Natural killer cell (primary cell): Measurements from ENCODE around the gene ZNF365. TPM values are rescaled to one million over a fixed set of nuclear protein-coding genes. Genes with fewer than 3 reads are reported as not detected.
"Not testable (repeated sequence)": the region's sequence is repeated elsewhere in the genome, so short reads cannot be mapped to it uniquely, and the experiment has no call there.

ENCODE experiments used
- ATAC-seq, 3 donors: fragments of 150-1000 bp in 2 of 3; fragments of 200-7000 bp in 1 of 3; cut with Tn5 transposase; 1 replicate in 1 of 3; 2 replicates in 2 of 3; pipeline ENCODE4 v1.10.0; 2021; ENCODE audit warnings: mild to moderate bottlenecking in 2 of 3, moderate library complexity in 2 of 3
- DNase-seq, 2 donors: peaks; one replicate each; pipeline versions ENCODE4 v3.0.0 to v3.0.0-alpha.2; 2013 to 2021; ENCODE audit warnings: mixed read lengths in 1 of 2
- H3K27ac ChIP-seq: one replicate; pipeline ENCODE4 v1.5.1; 2013; ENCODE audit warnings: mild to moderate bottlenecking, low read length
- H3K27me3 ChIP-seq: one replicate; pipeline ENCODE4 v1.6.1; 2013; ENCODE audit warnings: low read length; ENCODE audit not compliant: control insufficient read depth, insufficient read depth
- H3K36me3 ChIP-seq: one replicate; pipeline ENCODE4 v1.6.1; 2013; ENCODE audit warnings: low read length; ENCODE audit not compliant: control insufficient read depth, insufficient read depth
- H3K4me1 ChIP-seq: one replicate; pipeline ENCODE4 v1.6.1; 2013; ENCODE audit warnings: low read length; ENCODE audit not compliant: control insufficient read depth, insufficient read depth
- H3K4me3 ChIP-seq: one replicate; pipeline ENCODE4 v1.5.1; 2013; ENCODE audit warnings: low read length
- H3K9me3 ChIP-seq: one replicate; pipeline ENCODE4 v1.6.1; 2013; ENCODE audit warnings: low read length; ENCODE audit not compliant: control insufficient read depth, insufficient read depth
- H3K27ac Mint-ChIP-seq, 2 donors: one replicate each; pipeline ENCODE4 v1.8.0; 2022; ENCODE audit warnings: mild to moderate bottlenecking in 2 of 2, mixed read lengths in 2 of 2, moderate library complexity in 1 of 2
- H3K27me3 Mint-ChIP-seq, 2 donors: one replicate each; pipeline ENCODE4 v1.8.0; 2022; ENCODE audit warnings: low read depth in 2 of 2, mixed read lengths in 2 of 2
- H3K36me3 Mint-ChIP-seq: one replicate; pipeline ENCODE4 v1.8.0; 2022; ENCODE audit warnings: mixed read lengths
- H3K4me1 Mint-ChIP-seq, 2 donors: one replicate each; pipeline ENCODE4 v1.8.0; 2022; ENCODE audit warnings: mixed read lengths in 2 of 2
- H3K4me3 Mint-ChIP-seq: one replicate; pipeline ENCODE4 v1.8.0; 2022; ENCODE audit warnings: mild to moderate bottlenecking, moderate library complexity, mixed read lengths
- H3K9me3 Mint-ChIP-seq, 2 donors: one replicate each; pipeline ENCODE4 v1.8.0; 2022; ENCODE audit warnings: mixed read lengths in 2 of 2
- CTCF ChIP-seq: fragments of 200-600 bp; IDR thresholded peaks from one replicate; pipeline ENCODE4 v1.8.0; 2022; ENCODE audit warnings: antibody characterized with exemption
- WGBS: methylation state at CpG from one replicate; pipeline ENCODE4 v1.1.7; 2013; ENCODE audit warnings: missing lambda C conversion rate; ENCODE audit not compliant: insufficient coverage; 5-methylcytosine and 5-hydroxymethylcytosine counted together
- intact Hi-C: fragments of 100-400 bp; cut with micrococcal nuclease; formaldehyde crosslinking; loops from one replicate; pipeline ENCODE4 v1.14.2; 2022
- total RNA-seq, 4 donors: library from RNA; stranded (reverse); fragments of 120-200 nt in 1 of 4; gene quantifications; one replicate each; pipeline versions ENCODE4 v1.2.3 to v1.2.4, GENCODE V29; 2013 to 2022

The ZNF365 gene
- total RNA-seq, 3 donors from 2014 or later (not counting 1 experiment from before 2014, with no cell fraction given), result 4.0 to 8.0 (median 4.5) TPM

GRCh38 chr10:62410934-62411333, 36.8 kb downstream of the ZNF365 start:
- WGBS, result 100% methylated on average over 1 of the region's 1 CpG
- H3K27ac ChIP-seq, H3K27me3 ChIP-seq, H3K4me1 ChIP-seq, intact Hi-C loops, H3K4me3 ChIP-seq, H3K9me3 ChIP-seq, DNase-seq, ATAC-seq, H3K4me3 Mint-ChIP-seq, H3K27ac Mint-ChIP-seq, H3K36me3 ChIP-seq: not testable (repeated sequence)
- Mint-ChIP-seq H3K27me3 (peaks cover 21 to 47% of the 10 kb centered on the region in 2 donors), H3K36me3 (peaks cover 44% of the 10 kb centered on the region), H3K9me3 (peaks cover 5 to 15% of the 10 kb centered on the region in 2 donors), H3K4me1 (peaks cover 0 to 12% of the 10 kb centered on the region in 2 donors)

GRCh38 chr10:62413048-62413447, 38.9 kb downstream of the ZNF365 start:
- intact Hi-C loops, result no loop called here
- Mint-ChIP-seq H3K27me3 (peaks cover 26 to 61% of the 10 kb centered on the region in 2 donors), H3K9me3 (peaks cover 4 to 11% of the 10 kb centered on the region in 2 donors), H3K27ac (no peak overlapping the region), H3K4me1 (peaks cover 0 to 5% of the 10 kb centered on the region in 2 donors), H3K4me3 (no peak overlapping the region), H3K36me3 (peaks cover 35% of the 10 kb centered on the region)
- TF ChIP-seq CTCF, result no peak
- 82% methylated on average over 5 of the region's 5 CpGs for WGBS
- Histone ChIP-seq H3K36me3 (no peaks in the 10 kb centered on the region), H3K27ac (no peak overlapping the region), H3K9me3 (no peaks in the 10 kb centered on the region), H3K4me1 (no peaks in the 10 kb centered on the region), H3K27me3 (peaks cover 18% of the 10 kb centered on the region), H3K4me3 (no peak overlapping the region)
- ATAC-seq (no peak), DNase-seq (no peak)

GRCh38 chr10:62413652-62414051, 39.5 kb downstream of the ZNF365 start:
- H3K27ac ChIP-seq, result no peak overlapping the region
- H3K4me3 Mint-ChIP-seq, result no peak overlapping the region
- H3K36me3 Mint-ChIP-seq, result peaks cover 29% of the 10 kb centered on the region
- H3K9me3 Mint-ChIP-seq, result peaks cover 4 to 11% of the 10 kb centered on the region in 2 donors
- intact Hi-C loops, result loop anchor here (1.0 kb wide), 1 partner anchor 149 kb away; no protein-coding TSS in a partner anchor
- no peaks in the 10 kb centered on the region for H3K4me1 ChIP-seq
- H3K27me3 Mint-ChIP-seq, result peaks cover 26 to 57% of the 10 kb centered on the region in 2 donors
- WGBS, result 83% methylated on average over 2 of the region's 2 CpGs
- ATAC-seq (no peak), DNase-seq (no peak)
- no peaks in the 10 kb centered on the region for H3K36me3 ChIP-seq
- H3K4me3 ChIP-seq, result no peak overlapping the region
- H3K4me1 Mint-ChIP-seq, result peaks cover 0 to 5% of the 10 kb centered on the region in 2 donors
- no peak overlapping the region for H3K27ac Mint-ChIP-seq
- peaks cover 18% of the 10 kb centered on the region for H3K27me3 ChIP-seq
- no peak for TF ChIP-seq CTCF
- H3K9me3 ChIP-seq, result no peaks in the 10 kb centered on the region

- DNase-seq, result peak in 1 of 2 donors; percentile 17
- no peak for TF ChIP-seq CTCF
Measured at GRCh38 chr10:62414359-62414758, 40.2 kb downstream of the ZNF365 start.

More at GRCh38 chr10:62414359-62414758, 40.2 kb downstream of the ZNF365 start:
- no peak overlapping the region for H3K4me3 ChIP-seq
- peaks cover 0 to 5% of the 10 kb centered on the region in 2 donors for H3K4me1 Mint-ChIP-seq
- peaks cover 4 to 11% of the 10 kb centered on the region in 2 donors for H3K9me3 Mint-ChIP-seq
- no peak overlapping the region for H3K27ac Mint-ChIP-seq
- intact Hi-C loops, result loop anchor here (1.0 kb wide), 1 partner anchor 150 kb away; no protein-coding TSS in a partner anchor
- peaks cover 31 to 59% of the 10 kb centered on the region in 2 donors for H3K27me3 Mint-ChIP-seq
- no peak overlapping the region for H3K27ac ChIP-seq
- H3K9me3 ChIP-seq, result no peaks in the 10 kb centered on the region
- no peak overlapping the region for H3K4me3 Mint-ChIP-seq
- no peak for ATAC-seq
- H3K27me3 ChIP-seq, result peaks cover 18% of the 10 kb centered on the region
- no peaks in the 10 kb centered on the region for H3K36me3 ChIP-seq
- peaks cover 24% of the 10 kb centered on the region for H3K36me3 Mint-ChIP-seq
- no CpG with 5 or more reads among the region's 1 CpG for WGBS
- no peaks in the 10 kb centered on the region for H3K4me1 ChIP-seq
